K562 (cell line): ENCODE measurements around the gene C16orf74.

Experiments
- CHD1 ChIP-seq: fragments of 200-600 bp; sonication (generic); IDR thresholded peaks from one replicate; pipeline ENCODE4 v1.6.1; 2012; ENCODE audit warnings: mild to moderate bottlenecking, moderate library complexity, low read length, inconsistent platforms
- CHD2 ChIP-seq: IDR thresholded peaks from 2 replicates; pipeline ENCODE4 v1.6.1; 2011; ENCODE audit warnings: low read depth, low read length
- CTCF ChIP-seq, 3 experiments: IDR thresholded peaks in 2 of 3; conservative IDR thresholded peaks in 1 of 3; 2 replicates each; pipeline ENCODE4 v1.5.1; 2011 to 2012; ENCODE audit warnings: low read length in 3 of 3, mild to moderate bottlenecking in 3 of 3, control low read depth in 2 of 3, improper control_type of control experiment in 1 of 3, inconsistent platforms in 1 of 3, low read depth in 1 of 3, mixed read lengths in 1 of 3, moderate library complexity in 1 of 3; ENCODE audit not compliant: insufficient read depth in 2 of 3
- E4F1 ChIP-seq: fragments of 250-450 bp; sonication (Bioruptor Pico); IDR thresholded peaks from 2 replicates; pipeline ENCODE4 v1.5.0; 2021; ENCODE audit warnings: mild to moderate bottlenecking, borderline replicate concordance
- HIVEP1 ChIP-seq: fragments of 250-450 bp; sonication (Bioruptor Pico); IDR thresholded peaks from 2 replicates; pipeline ENCODE4 v1.4.0; 2020; ENCODE audit warnings: mild to moderate bottlenecking
- IRF9 ChIP-seq: fragments of 450-650 bp; IDR thresholded peaks from 2 replicates; pipeline ENCODE4 v1.6.1; 2016; ENCODE audit warnings: missing biosample characterization, missing genetic modification characterization
- KAT2B ChIP-seq: IDR thresholded peaks from one replicate; pipeline ENCODE4 v1.6.1; 2012; ENCODE audit warnings: low read depth, mild to moderate bottlenecking, control low read depth, inconsistent platforms, low read length, moderate library complexity
- MAX ChIP-seq: sonication (generic); formaldehyde crosslinking; IDR thresholded peaks from 2 replicates; pipeline ENCODE4 v1.9.0; 2022; ENCODE audit warnings: mild to moderate bottlenecking, missing genetic modification reagents
- MED1 ChIP-seq: sonication (generic); formaldehyde crosslinking; IDR thresholded peaks from 2 replicates; pipeline ENCODE4 v1.8.1; 2023; ENCODE audit warnings: missing genetic modification reagents, borderline replicate concordance
- PKNOX1 ChIP-seq: fragments of 450-650 bp; IDR thresholded peaks from 2 replicates; pipeline ENCODE4 v1.6.1; 2016
- POLR2A ChIP-seq: fragments of 450-650 bp; conservative IDR thresholded peaks from 2 replicates; pipeline ENCODE4 v1.6.1; 2016
- TAF1 ChIP-seq: IDR thresholded peaks from 2 replicates; pipeline ENCODE4 v1.6.1; 2011; ENCODE audit warnings: mild to moderate bottlenecking, low read length, moderate library complexity; ENCODE audit not compliant: insufficient read depth, control insufficient read depth, severe bottlenecking; ENCODE audit errors: extremely low read depth

GRCh38 chr16:85781695-85782370, 30.9 kb upstream of the C16orf74 start:
- no peak for TF ChIP-seq POLR2A
- TF ChIP-seq IRF9 (tag): no peak
- no peak for TF ChIP-seq TAF1
- TF ChIP-seq PKNOX1: no peak
- no peak for TF ChIP-seq CHD2
- no peak for TF ChIP-seq HIVEP1 (CRISPR knock-in tag)
- no peak for TF ChIP-seq E4F1 (CRISPR knock-in tag)
- TF ChIP-seq CHD1: no peak
- no peak for TF ChIP-seq MED1 (CRISPR knock-in tag)
- no peak for TF ChIP-seq CTCF (IDR thresholded peaks at IDR 0.05 in 2 of 3, conservative IDR thresholded peaks at IDR 0.05 in 1 of 3; ENCODE audit: insufficient read depth in 2 of 3, low read depth in 1 of 3, low read length in 3 of 3)
- TF ChIP-seq KAT2B: no peak
- TF ChIP-seq MAX: no peak
